Neural progenitor cell (in vitro differentiated cells): ENCODE data around the gene ASIC5. TPM values are rescaled to one million over a fixed set of nuclear protein-coding genes. Genes with fewer than 3 reads are reported as not detected.

Experiments used
- DNase-seq: peaks from one replicate; pipeline ENCODE4 v3.0.0-alpha.2; 2016; ENCODE audit warnings: low spot score
- H2AFZ ChIP-seq: fragments of 200-600 bp; sonication (generic); replicated peaks from 2 replicates; pipeline ENCODE4 v1.6.1; 2016; ENCODE audit warnings: antibody characterized with exemption
- H3F3A ChIP-seq: fragments of 200-600 bp; sonication (generic); 2 replicates; pipeline ENCODE4 v1.6.1; 2016; ENCODE audit warnings: antibody characterized with exemption, low read depth
- H3K27ac ChIP-seq: fragments of 200-600 bp; sonication (generic); 2 replicates; pipeline ENCODE4 v1.5.1; 2016; ENCODE audit warnings: mild to moderate bottlenecking
- H3K27me3 ChIP-seq: fragments of 200-600 bp; sonication (generic); 2 replicates; pipeline ENCODE4 v1.6.1; 2016; ENCODE audit warnings: mild to moderate bottlenecking, moderate library complexity
- H3K36me3 ChIP-seq: fragments of 200-600 bp; sonication (generic); 2 replicates; pipeline ENCODE4 v1.5.1; 2016
- H3K4me1 ChIP-seq: fragments of 200-600 bp; sonication (generic); 2 replicates; pipeline ENCODE4 v1.6.1; 2016; ENCODE audit warnings: mixed run types
- H3K4me2 ChIP-seq: fragments of 200-600 bp; sonication (generic); 2 replicates; pipeline ENCODE4 v1.6.1; 2016
- H3K4me3 ChIP-seq: fragments of 200-600 bp; sonication (generic); 2 replicates; pipeline ENCODE4 v1.5.1; 2016
- H3K79me2 ChIP-seq: fragments of 200-600 bp; sonication (generic); 2 replicates; pipeline ENCODE4 v1.6.1; 2016; ENCODE audit warnings: low read depth
- H3K9ac ChIP-seq: fragments of 200-600 bp; sonication (generic); 2 replicates; pipeline ENCODE4 v1.6.1; 2016
- H3K9me3 ChIP-seq: fragments of 200-600 bp; sonication (generic); 2 replicates; pipeline ENCODE4 v1.5.1; 2016; ENCODE audit warnings: low read depth
- H4K20me1 ChIP-seq: fragments of 200-600 bp; sonication (generic); 2 replicates; pipeline ENCODE4 v1.6.1; 2016; ENCODE audit warnings: low read depth
- H3K27ac Mint-ChIP-seq: 3 replicates; pipeline ENCODE4 v1.8.0; 2021; ENCODE audit warnings: mixed read lengths
- H3K27me3 Mint-ChIP-seq: 2 replicates; pipeline ENCODE4 v1.8.0; 2022; ENCODE audit warnings: low read depth, mild to moderate bottlenecking, inconsistent platforms, moderate library complexity, mixed read lengths; ENCODE audit not compliant: insufficient read depth
- H3K36me3 Mint-ChIP-seq: 3 replicates; pipeline ENCODE4 v1.8.0; 2021; ENCODE audit warnings: mixed read lengths
- H3K4me1 Mint-ChIP-seq: 3 replicates; pipeline ENCODE4 v1.8.0; 2021; ENCODE audit warnings: mixed read lengths
- H3K4me3 Mint-ChIP-seq: 3 replicates; pipeline ENCODE4 v1.8.0; 2021; ENCODE audit warnings: mild to moderate bottlenecking, moderate library complexity, mixed read lengths
- H3K9me3 Mint-ChIP-seq: 3 replicates; pipeline ENCODE4 v1.8.0; 2020; ENCODE audit warnings: mixed read lengths
- EZH2 ChIP-seq: fragments of 200-600 bp; sonication (generic); IDR thresholded peaks from 2 replicates; pipeline ENCODE4 v1.6.1; 2017; ENCODE audit warnings: antibody characterized with exemption, mild to moderate bottlenecking, moderate library complexity
- EZH2phosphoT487 ChIP-seq: fragments of 200-600 bp; sonication (generic); IDR thresholded peaks from 2 replicates; pipeline ENCODE4 v1.6.1; 2017; ENCODE audit warnings: antibody characterized with exemption
- total RNA-seq: library from RNA; depleted of rRNA; stranded (reverse); fragments of >200 nt; gene quantifications from 2 replicates; pipeline ENCODE4 v1.2.3, GENCODE V29; 2015; ENCODE audit warnings: low replicate concordance
- TF ChIP-seq, protein P1 (sequence below): fragments of 200-600 bp; sonication (generic); IDR thresholded peaks from 2 replicates; pipeline ENCODE4 v1.5.1; 2017; ENCODE audit warnings: antibody characterized with exemption, mild to moderate bottlenecking

ASIC5 gene
- total RNA-seq, 1 donor from 2014 or later: not detected

DNA sequence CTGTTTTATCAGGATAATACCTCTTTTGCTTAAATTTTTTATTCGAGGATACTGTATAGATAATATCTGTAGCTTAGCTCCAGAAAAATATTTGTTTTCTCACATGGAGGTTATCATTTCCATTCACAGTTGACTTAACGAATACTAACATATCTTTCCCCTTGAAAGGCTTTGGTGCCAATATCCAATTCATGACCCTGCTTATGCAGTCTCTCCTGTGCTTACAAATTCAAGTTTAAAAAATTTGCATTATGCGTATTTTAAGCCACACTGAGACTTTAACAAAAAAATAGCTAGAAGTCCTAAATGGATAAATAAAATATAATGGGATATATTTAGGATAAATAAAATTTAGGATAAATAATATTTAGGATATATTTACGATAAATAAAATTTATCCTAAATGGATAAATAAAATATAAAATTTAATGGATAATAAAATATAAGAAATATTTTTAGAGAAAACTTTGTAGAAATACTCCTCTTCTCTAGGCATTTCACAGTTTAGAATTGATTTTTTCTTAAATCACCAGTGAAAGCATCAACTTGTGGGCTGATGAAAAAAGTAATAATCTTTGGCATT lies 84.7 kb downstream of the ASIC5 start:
- H3K27ac ChIP-seq: no peak overlapping the region
- H3K36me3 ChIP-seq: no peaks in the 10 kb centered on the region
- no peaks in the 10 kb centered on the region for H3K4me1 Mint-ChIP-seq
- no peaks in the 10 kb centered on the region for H4K20me1 ChIP-seq
- no peak for DNase-seq
- H3K4me3 ChIP-seq: no peak overlapping the region
- H3K36me3 Mint-ChIP-seq: peaks cover 14% of the 10 kb centered on the region
- no peaks in the 10 kb centered on the region for H3F3A ChIP-seq
- no peaks in the 10 kb centered on the region for H3K27me3 ChIP-seq
- TF ChIP-seq, protein P1, sequence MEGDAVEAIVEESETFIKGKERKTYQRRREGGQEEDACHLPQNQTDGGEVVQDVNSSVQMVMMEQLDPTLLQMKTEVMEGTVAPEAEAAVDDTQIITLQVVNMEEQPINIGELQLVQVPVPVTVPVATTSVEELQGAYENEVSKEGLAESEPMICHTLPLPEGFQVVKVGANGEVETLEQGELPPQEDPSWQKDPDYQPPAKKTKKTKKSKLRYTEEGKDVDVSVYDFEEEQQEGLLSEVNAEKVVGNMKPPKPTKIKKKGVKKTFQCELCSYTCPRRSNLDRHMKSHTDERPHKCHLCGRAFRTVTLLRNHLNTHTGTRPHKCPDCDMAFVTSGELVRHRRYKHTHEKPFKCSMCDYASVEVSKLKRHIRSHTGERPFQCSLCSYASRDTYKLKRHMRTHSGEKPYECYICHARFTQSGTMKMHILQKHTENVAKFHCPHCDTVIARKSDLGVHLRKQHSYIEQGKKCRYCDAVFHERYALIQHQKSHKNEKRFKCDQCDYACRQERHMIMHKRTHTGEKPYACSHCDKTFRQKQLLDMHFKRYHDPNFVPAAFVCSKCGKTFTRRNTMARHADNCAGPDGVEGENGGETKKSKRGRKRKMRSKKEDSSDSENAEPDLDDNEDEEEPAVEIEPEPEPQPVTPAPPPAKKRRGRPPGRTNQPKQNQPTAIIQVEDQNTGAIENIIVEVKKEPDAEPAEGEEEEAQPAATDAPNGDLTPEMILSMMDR: no peak
- TF ChIP-seq EZH2: no peak
- no peak for TF ChIP-seq EZH2phosphoT487
- H3K9me3 ChIP-seq: no peaks in the 10 kb centered on the region
- no peaks in the 10 kb centered on the region for H3K27me3 Mint-ChIP-seq
- no peaks in the 10 kb centered on the region for H3K4me1 ChIP-seq
- H3K4me3 Mint-ChIP-seq: no peak overlapping the region
- H3K4me2 ChIP-seq: no peak overlapping the region
- H3K27ac Mint-ChIP-seq: no peak overlapping the region
- no peaks in the 10 kb centered on the region for H3K9me3 Mint-ChIP-seq
- H3K79me2 ChIP-seq: no peaks in the 10 kb centered on the region
- no peak overlapping the region for H3K9ac ChIP-seq
- H2AFZ ChIP-seq: no peak overlapping the region

DNA sequence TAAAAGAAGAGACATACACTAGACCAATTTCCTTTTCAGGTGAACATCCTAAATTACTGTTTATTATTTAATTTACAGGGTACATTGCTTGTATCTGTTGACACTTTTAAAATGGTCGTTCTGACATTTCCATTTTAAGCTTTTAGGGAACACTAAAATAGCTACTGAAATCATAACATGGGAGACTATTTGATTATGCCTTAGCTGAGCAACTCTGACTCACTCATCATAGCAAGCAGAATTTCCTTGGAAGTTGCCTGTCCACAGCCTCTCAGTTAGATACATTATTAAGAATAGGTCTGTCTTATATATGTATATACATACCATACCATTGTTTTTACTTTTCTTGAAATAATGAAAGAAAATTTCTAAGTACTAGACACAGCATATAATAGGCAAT lies 85.3 kb downstream of the ASIC5 start:
- H4K20me1 ChIP-seq: no peaks in the 10 kb centered on the region
- H3K27me3 Mint-ChIP-seq: no peaks in the 10 kb centered on the region
- peaks cover 12% of the 10 kb centered on the region for H3K36me3 Mint-ChIP-seq
- H3F3A ChIP-seq: no peaks in the 10 kb centered on the region
- no peaks in the 10 kb centered on the region for H3K36me3 ChIP-seq
- no peaks in the 10 kb centered on the region for H3K79me2 ChIP-seq
- DNase-seq: no peak
- no peaks in the 10 kb centered on the region for H3K4me1 ChIP-seq
- no peak overlapping the region for H3K4me2 ChIP-seq
- no peak overlapping the region for H2AFZ ChIP-seq
- no peaks in the 10 kb centered on the region for H3K9me3 ChIP-seq
- no peak overlapping the region for H3K4me3 Mint-ChIP-seq
- no peak overlapping the region for H3K27ac Mint-ChIP-seq
- TF ChIP-seq, protein P1: no peak
- TF ChIP-seq EZH2phosphoT487 (no peak), EZH2 (no peak)
- no peak overlapping the region for H3K27ac ChIP-seq
- no peaks in the 10 kb centered on the region for H3K9me3 Mint-ChIP-seq
- H3K9ac ChIP-seq: no peak overlapping the region
- H3K4me3 ChIP-seq: no peak overlapping the region
- H3K27me3 ChIP-seq: no peaks in the 10 kb centered on the region
- no peaks in the 10 kb centered on the region for H3K4me1 Mint-ChIP-seq

Other genes starting within 250 kb of the ASIC5 start
- gene GUCY1A1, start 199.4 kb downstream of the ASIC5 start, total RNA-seq: 1.5 and 2.5 TPM in 2 replicates
- 10.8 and 10.9 TPM in 2 replicates for gene GUCY1B1, start 107.3 kb downstream of the ASIC5 start, total RNA-seq
- not detected in 2 replicates for gene TDO2, start 37.4 kb upstream of the ASIC5 start, total RNA-seq
- 3.2 and 3.9 TPM in 2 replicates for gene CTSO, start 87.6 kb upstream of the ASIC5 start, total RNA-seq